ENCODE measurements around the gene BSDC1.

The BSDC1 gene

DNA sequence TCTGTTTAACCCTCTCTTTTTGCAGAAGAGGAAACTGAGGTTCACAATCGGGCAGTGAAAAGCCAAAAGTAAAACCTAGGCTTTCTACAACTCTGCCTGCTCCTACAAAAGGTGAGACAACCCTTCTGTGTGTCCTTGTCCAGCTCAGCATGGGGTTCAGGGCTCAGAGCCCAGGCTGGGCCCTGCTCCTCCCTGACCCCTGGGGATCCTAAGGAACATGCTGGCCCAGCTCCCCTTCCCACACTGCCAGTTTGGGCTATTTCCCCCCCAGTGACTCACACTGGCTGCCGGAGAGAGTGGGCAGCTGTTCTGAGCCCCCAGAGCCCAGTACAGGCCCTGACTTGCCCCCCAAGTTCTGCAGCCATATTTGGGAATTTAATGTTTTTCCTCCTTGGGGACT, 40.8 kb downstream of the BSDC1 start:
- Histone ChIP-seq H3K27ac (ENCODE audit: low read length) (peak overlapping the region; percentile 30), H3K36me3 (ENCODE audit: control insufficient read depth in 1 of 2, insufficient read depth in 2 of 2, low read length in 2 of 2) (no peaks in the 10 kb centered on the region), H3K4me1 (ENCODE audit: control insufficient read depth in 1 of 2, insufficient read depth in 2 of 2, low read length in 2 of 2) (peaks cover 0 to 30% of the 10 kb centered on the region in 2 donors), H3K9me3 (ENCODE audit: control insufficient read depth in 1 of 2, low read length in 2 of 2) (no peaks in the 10 kb centered on the region), H3K27me3 (ENCODE audit: low read depth, low read length) (no peaks in the 10 kb centered on the region), H3K4me3 (ENCODE audit: low read depth in 1 of 2, low read length in 2 of 2) (no peak overlapping the region)

DNA sequence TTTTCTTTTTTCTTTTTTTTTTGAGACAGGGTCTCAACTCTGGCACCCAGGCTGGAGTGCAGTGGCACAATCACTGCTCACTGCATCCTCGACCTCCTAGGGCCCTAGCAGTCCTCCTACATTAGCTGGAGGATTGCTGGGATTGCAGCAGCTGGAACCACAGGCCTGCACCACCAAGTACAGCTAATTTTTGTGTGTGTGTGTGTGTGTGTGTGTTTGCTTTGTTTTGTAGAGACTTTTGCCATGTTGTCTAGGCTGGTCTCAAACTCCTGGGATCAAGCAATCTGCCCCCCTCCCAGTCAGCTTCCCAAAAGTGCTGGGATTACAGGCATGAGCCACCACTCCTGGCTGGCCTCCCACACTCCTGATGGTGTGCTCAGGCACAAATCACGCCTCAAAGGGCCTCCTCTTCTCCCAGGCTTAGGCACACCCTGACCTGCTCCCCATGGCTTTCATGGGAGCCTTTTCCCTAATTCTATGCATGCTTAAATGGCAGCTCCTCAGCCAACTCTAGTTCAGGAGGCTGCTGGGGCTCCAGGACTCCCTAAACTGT, 41.3 kb downstream of the BSDC1 start:
- H3K27ac ChIP-seq (ENCODE audit: low read length): peak overlapping the region; percentile 30

DNA sequence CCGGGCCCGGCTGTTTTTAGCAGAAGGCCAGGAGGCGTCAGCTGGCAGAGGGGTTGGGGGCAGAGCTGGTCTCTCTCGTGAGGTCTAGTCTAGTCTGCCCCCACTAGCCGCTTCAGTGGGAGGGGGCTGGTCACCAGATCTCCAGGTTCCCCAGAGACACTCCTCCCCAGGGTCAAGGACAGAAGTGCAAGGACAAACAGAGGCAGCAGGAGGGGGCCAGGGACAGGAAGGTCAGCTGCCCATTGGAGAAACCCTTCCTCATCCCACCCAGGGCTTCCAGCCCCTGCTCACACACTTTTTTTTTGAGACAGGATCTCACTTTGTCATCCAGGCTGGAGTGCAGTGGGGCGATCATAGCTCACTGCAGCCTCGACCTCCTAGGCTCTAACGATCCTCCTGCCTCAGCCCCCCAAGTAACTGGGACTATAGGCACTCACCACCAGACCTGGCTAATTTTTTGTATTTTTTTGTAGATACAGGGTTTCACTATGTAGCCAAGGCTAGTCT, 41.9 kb downstream of the BSDC1 start:
- H3K27ac ChIP-seq (ENCODE audit: low read length): no peak overlapping the region
- peaks cover 0 to 30% of the 10 kb centered on the region in 2 donors for H3K4me1 ChIP-seq (ENCODE audit: control insufficient read depth in 1 of 2, insufficient read depth in 2 of 2, low read length in 2 of 2)
- H3K27me3 ChIP-seq (ENCODE audit: low read depth, low read length): no peaks in the 10 kb centered on the region
- H3K9me3 ChIP-seq (ENCODE audit: control insufficient read depth in 1 of 2, low read length in 2 of 2): no peaks in the 10 kb centered on the region
- H3K4me3 ChIP-seq (ENCODE audit: low read depth in 1 of 2, low read length in 2 of 2): peak overlapping the region; percentile 44 to 79
- no peaks in the 10 kb centered on the region for H3K36me3 ChIP-seq (ENCODE audit: control insufficient read depth in 1 of 2, insufficient read depth in 2 of 2, low read length in 2 of 2)

More for the DNA sequence above, 41.3 kb downstream of the BSDC1 start:
- Histone ChIP-seq H3K4me1 (ENCODE audit: control insufficient read depth in 1 of 2, insufficient read depth in 2 of 2, low read length in 2 of 2) (peaks cover 0 to 30% of the 10 kb centered on the region in 2 donors), H3K4me3 (ENCODE audit: low read depth in 1 of 2, low read length in 2 of 2) (no peak overlapping the region), H3K27me3 (ENCODE audit: low read depth, low read length) (no peaks in the 10 kb centered on the region), H3K36me3 (ENCODE audit: control insufficient read depth in 1 of 2, insufficient read depth in 2 of 2, low read length in 2 of 2) (no peaks in the 10 kb centered on the region), H3K9me3 (ENCODE audit: control insufficient read depth in 1 of 2, low read length in 2 of 2) (no peaks in the 10 kb centered on the region)

DNA sequence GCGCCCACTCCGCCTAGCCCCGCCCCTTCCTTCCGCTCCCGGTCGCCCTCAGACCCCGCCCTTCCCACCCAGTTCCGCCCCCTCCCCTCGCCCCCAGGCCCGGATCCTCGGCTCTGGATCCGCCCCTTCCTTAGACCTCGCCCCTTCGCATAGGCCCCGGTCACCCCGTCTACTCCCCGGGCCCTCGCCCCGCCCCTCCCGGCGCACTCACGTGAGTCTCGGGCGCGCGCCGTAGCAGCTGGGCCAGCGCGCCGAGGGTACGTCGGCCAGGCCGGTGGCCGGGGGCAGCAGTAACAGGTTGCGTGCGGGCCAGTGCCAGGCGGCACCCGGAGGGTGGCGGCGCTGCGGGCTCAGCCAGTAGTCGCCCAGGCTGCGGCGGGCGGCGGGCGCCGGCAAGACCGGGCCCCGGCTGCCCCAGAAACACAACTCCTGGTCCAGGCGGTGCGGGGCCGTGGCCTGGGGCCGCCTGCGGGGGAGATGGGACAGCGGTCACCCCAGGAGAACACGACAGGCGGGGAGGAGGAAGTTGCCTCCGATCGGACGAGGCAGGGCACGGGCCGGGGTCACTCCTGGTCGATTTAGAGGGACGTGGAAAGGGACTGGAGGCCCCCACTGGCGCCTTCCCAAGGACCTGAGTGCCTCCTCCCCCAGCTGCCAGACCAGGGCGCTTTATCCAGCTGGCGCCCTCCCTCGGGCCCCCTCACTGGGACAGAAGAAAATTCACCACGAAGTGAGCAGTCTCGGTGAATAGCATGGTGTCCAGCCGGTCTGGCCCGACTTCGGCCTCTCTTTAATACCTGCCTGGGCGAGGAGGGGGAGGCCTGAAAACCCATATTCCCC, 42.6 kb downstream of the BSDC1 start:
- Histone ChIP-seq H3K36me3 (ENCODE audit: control insufficient read depth in 1 of 2, insufficient read depth in 2 of 2, low read length in 2 of 2) (no peaks in the 10 kb centered on the region), H3K27me3 (ENCODE audit: low read depth, low read length) (no peaks in the 10 kb centered on the region), H3K4me1 (ENCODE audit: control insufficient read depth in 1 of 2, insufficient read depth in 2 of 2, low read length in 2 of 2) (peaks cover 0 to 30% of the 10 kb centered on the region in 2 donors), H3K27ac (ENCODE audit: low read length) (peak overlapping the region; percentile 60), H3K4me3 (ENCODE audit: low read depth in 1 of 2, low read length in 2 of 2) (peak overlapping the region; percentile 44 to 79), H3K9me3 (ENCODE audit: control insufficient read depth in 1 of 2, low read length in 2 of 2) (no peaks in the 10 kb centered on the region)

DNA sequence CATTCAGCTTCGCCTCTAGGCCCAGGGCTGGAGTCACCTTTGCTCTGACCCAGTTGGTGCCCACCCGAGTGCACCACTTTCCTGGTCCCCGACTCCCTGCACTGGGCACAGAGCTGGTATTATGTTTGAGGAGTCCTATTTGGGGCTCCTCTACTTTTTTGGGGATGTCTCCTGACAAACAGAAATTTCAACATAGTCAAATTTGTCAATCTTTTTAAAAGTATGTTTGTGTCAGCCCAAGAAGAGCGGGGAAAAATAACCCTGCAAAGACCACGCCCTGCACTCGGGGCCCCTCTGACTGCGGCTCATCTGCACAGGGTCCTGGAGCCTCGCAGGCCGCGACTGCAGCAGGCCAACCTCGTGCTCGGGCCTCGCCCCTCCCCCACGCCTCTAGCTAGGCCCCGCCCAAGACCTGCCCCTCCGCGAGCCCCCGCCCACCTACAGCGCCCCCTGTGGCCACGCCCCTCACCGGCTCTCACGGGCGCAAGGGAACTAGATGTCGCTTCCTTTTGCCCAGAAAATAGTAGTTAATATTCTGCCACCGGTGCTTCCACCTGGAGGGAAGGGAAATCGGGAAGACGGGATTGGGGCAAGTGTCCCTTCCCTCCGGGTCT, 43.3 kb downstream of the BSDC1 start:
- Histone ChIP-seq H3K27me3 (ENCODE audit: low read depth, low read length) (no peaks in the 10 kb centered on the region), H3K9me3 (ENCODE audit: control insufficient read depth in 1 of 2, low read length in 2 of 2) (no peaks in the 10 kb centered on the region), H3K4me3 (ENCODE audit: low read depth in 1 of 2, low read length in 2 of 2) (peak overlapping the region; percentile 30 to 79), H3K4me1 (ENCODE audit: control insufficient read depth in 1 of 2, insufficient read depth in 2 of 2, low read length in 2 of 2) (peaks cover 0 to 30% of the 10 kb centered on the region in 2 donors), H3K36me3 (ENCODE audit: control insufficient read depth in 1 of 2, insufficient read depth in 2 of 2, low read length in 2 of 2) (no peaks in the 10 kb centered on the region), H3K27ac (ENCODE audit: low read length) (no peak overlapping the region)

DNA sequence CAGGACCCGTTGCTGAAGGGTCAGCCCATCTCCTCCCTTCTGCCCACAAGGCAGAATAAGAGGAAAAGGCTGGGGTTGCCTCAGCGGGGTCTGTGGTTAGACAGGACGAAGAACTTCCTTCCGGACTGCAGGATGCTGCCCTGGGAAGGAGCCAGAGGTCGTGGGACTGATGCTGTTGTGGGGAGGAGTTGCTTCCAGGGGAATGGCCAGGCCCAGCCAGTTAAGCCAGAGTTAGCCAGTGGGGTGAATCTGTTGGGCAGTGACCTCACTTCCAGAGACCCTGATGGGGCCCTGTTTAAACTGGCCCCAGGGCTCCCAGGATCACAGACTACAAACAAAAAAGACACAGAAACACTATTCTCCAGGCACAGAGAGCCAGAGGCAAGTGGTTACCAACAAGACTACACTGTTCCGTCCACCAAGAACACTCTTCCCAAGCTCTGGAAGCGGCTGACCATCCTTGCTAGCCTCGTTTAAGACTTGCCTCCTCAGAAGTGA, 45.0 kb downstream of the BSDC1 start:
- H3K27ac ChIP-seq (ENCODE audit: low read length): no peak overlapping the region
- no peaks in the 10 kb centered on the region for H3K36me3 ChIP-seq (ENCODE audit: control insufficient read depth in 1 of 2, insufficient read depth in 2 of 2, low read length in 2 of 2)
- peaks cover 0 to 29% of the 10 kb centered on the region in 2 donors for H3K4me1 ChIP-seq (ENCODE audit: control insufficient read depth in 1 of 2, insufficient read depth in 2 of 2, low read length in 2 of 2)
- H3K9me3 ChIP-seq (ENCODE audit: control insufficient read depth in 1 of 2, low read length in 2 of 2): no peaks in the 10 kb centered on the region
- no peak overlapping the region for H3K4me3 ChIP-seq (ENCODE audit: low read depth in 1 of 2, low read length in 2 of 2)
- no peaks in the 10 kb centered on the region for H3K27me3 ChIP-seq (ENCODE audit: low read depth, low read length)

DNA sequence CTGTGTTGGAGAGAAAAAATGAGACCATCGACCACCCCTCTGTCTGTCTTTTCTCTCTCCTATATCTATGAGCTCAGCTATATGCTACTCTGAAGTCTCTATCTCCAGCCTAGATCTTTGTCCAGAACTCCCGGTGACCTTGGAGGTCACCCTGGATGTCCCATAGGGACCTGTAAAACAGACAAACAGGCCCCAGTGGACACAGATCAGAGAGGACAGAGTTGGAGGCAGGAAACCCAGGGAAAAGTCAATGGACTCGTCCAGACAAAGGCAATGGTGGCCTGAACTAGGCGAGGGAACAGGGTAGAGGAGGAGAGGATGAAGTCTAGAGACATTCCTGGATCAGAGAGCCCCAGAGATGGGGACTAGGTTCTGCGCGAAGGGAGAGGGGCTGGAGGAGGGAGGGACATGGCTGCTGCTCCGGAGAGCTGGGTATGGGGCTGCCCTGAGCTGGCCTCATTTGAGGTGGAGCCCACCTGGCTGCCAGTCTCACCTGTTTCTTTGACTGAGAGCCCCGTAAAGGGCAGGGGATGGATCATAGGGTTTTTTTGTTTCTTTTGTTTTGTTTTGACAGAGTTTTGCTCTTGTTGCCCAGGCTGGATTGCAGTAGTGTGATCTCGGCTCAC, 47.6 kb downstream of the BSDC1 start:
- no peaks in the 10 kb centered on the region for H3K27me3 ChIP-seq (ENCODE audit: low read depth, low read length)
- H3K4me1 ChIP-seq (ENCODE audit: control insufficient read depth in 1 of 2, insufficient read depth in 2 of 2, low read length in 2 of 2): peaks cover 0 to 5% of the 10 kb centered on the region in 2 donors
- no peak overlapping the region for H3K4me3 ChIP-seq (ENCODE audit: low read depth in 1 of 2, low read length in 2 of 2)
- no peak overlapping the region for H3K27ac ChIP-seq (ENCODE audit: low read length)
- no peaks in the 10 kb centered on the region for H3K36me3 ChIP-seq (ENCODE audit: control insufficient read depth in 1 of 2, insufficient read depth in 2 of 2, low read length in 2 of 2)
- no peaks in the 10 kb centered on the region for H3K9me3 ChIP-seq (ENCODE audit: control insufficient read depth in 1 of 2, low read length in 2 of 2)

DNA sequence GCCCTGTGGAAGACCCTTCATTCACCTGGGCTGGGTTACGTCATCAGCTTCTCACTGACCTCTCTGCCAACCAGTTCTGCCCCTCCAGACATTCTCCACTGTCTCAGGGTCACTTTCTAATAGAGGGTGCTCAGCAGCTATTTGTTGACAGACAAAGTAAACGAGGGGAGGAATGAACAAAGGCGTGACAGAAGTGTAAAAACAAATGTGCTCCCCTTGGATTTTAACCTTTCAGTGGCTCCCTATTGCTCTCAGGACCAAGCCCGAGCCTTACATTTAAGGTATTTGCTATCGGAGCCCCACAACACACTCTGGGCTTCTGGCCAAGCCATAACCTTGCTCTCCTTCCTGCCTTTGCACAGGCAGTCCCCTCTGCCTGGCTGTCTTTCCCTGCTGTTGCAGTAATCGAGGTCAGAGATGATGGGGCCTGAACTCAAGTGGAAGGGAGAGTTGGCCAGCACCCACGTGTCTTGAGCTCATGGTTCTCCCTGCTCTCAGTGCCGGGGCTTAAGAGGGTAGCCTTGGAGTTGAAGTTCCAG, 48.9 kb downstream of the BSDC1 start:
- H3K9me3 ChIP-seq (ENCODE audit: control insufficient read depth in 1 of 2, low read length in 2 of 2): no peaks in the 10 kb centered on the region
- H3K4me1 ChIP-seq (ENCODE audit: control insufficient read depth in 1 of 2, insufficient read depth in 2 of 2, low read length in 2 of 2): peaks cover 0 to 5% of the 10 kb centered on the region in 2 donors
- no peaks in the 10 kb centered on the region for H3K27me3 ChIP-seq (ENCODE audit: low read depth, low read length)
- no peak overlapping the region for H3K4me3 ChIP-seq (ENCODE audit: low read depth in 1 of 2, low read length in 2 of 2)
- H3K36me3 ChIP-seq (ENCODE audit: control insufficient read depth in 1 of 2, insufficient read depth in 2 of 2, low read length in 2 of 2): no peaks in the 10 kb centered on the region
- no peak overlapping the region for H3K27ac ChIP-seq (ENCODE audit: low read length)

DNA sequence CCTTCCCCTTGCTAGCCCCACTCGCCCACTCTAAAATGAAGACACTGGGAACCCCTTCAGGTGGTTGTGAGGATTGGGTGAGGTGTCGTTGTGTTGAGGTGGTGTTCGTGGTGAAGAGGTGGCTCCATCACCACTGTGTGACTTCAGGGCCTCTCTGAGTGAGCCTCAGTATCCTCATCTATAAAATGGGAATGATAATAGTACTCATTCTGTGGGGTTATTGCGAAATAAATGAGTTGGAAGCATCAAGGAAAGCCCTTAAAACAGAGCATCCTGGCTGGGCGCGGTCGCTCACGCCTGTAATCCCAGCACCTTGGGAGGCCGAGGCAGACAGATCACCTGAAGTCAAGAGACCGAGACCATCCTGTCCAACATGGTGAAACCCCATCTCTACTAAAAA, 51.5 kb downstream of the BSDC1 start:
- H3K36me3 ChIP-seq (ENCODE audit: control insufficient read depth in 1 of 2, insufficient read depth in 2 of 2, low read length in 2 of 2): no peaks in the 10 kb centered on the region
- H3K27me3 ChIP-seq (ENCODE audit: low read depth, low read length): no peaks in the 10 kb centered on the region
- no peaks in the 10 kb centered on the region for H3K9me3 ChIP-seq (ENCODE audit: control insufficient read depth in 1 of 2, low read length in 2 of 2)
- no peak overlapping the region for H3K4me3 ChIP-seq (ENCODE audit: low read depth in 1 of 2, low read length in 2 of 2)
- H3K4me1 ChIP-seq (ENCODE audit: control insufficient read depth in 1 of 2, insufficient read depth in 2 of 2, low read length in 2 of 2): peaks cover under 1 to 5% of the 10 kb centered on the region in 2 donors
- no peak overlapping the region for H3K27ac ChIP-seq (ENCODE audit: low read length)

DNA sequence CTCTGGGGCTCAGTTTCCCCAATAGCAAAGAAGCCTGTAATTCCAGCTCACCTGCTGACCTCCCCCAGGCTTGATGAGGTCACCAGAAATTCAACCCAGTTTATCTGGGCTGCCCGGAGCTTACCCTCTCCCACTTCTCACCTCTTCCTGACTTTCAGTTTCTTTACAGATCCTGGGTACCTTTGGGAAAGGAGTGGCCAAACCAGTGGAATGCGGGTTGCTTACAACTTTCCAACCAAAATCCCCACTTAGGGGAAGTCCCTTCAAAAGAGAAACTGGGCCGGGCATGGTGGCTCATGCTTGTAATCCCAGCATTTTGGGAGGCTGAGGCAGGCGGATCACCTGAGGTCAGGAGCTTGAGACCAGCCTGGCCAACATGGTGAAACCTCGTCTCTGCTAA, 52.3 kb downstream of the BSDC1 start:
- H3K4me3 ChIP-seq (ENCODE audit: low read depth in 1 of 2, low read length in 2 of 2): no peak overlapping the region
- H3K36me3 ChIP-seq (ENCODE audit: control insufficient read depth in 1 of 2, insufficient read depth in 2 of 2, low read length in 2 of 2): no peaks in the 10 kb centered on the region
- H3K9me3 ChIP-seq (ENCODE audit: control insufficient read depth in 1 of 2, low read length in 2 of 2): no peaks in the 10 kb centered on the region
- no peak overlapping the region for H3K27ac ChIP-seq (ENCODE audit: low read length)
- H3K27me3 ChIP-seq (ENCODE audit: low read depth, low read length): no peaks in the 10 kb centered on the region
- peaks cover 7% of the 10 kb centered on the region in 2 donors for H3K4me1 ChIP-seq (ENCODE audit: control insufficient read depth in 1 of 2, insufficient read depth in 2 of 2, low read length in 2 of 2)

All from muscle layer of duodenum (tissue), 2 donors.